ENCODE measurements around the gene CUBN. TPM values are rescaled to one million over a fixed set of nuclear protein-coding genes. Genes with fewer than 3 reads are reported as not detected.

CUBN gene
- polyA plus RNA-seq, 2 of the 4 experiments (the other 2 are of a cell fraction) = 0.08 to 0.28 TPM

DNA sequence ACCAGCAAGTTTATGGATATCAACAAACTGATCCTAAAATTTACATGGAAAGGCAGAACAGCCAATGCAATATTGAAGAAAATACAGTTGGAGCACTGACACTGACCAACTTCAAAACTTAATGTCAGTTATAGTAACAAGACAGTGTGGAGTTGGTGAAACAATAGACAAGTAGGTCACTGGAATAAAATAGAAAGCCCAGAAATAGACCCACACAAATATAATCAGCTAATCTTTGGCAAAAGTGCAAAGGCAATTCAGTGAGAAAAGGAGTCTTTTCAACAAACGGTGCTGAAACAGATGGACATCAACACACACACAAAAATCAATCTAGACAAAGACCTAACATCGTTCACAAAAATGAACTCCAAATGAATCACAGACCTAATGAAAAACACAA, 326.1 kb downstream of the CUBN start:
- ATAC-seq (no peak), FAIRE-seq (peak; percentile 39), DNase-seq (ENCODE audit: low read depth in 1 of 2, low spot score in 1 of 2) (no peak)
- ChIA-PET CTCF (interaction anchor here (1.1 to 1.2 kb wide), 2 partner anchors 11 to 24 kb away, joined by 3 read pairs; no protein-coding TSS in a partner anchor), POLR2A (no interaction called here)
- Histone ChIP-seq H3K4me2 (no peak overlapping the region), H3K9me3 (no peaks in the 10 kb centered on the region), H3K4me1 (no peaks in the 10 kb centered on the region), H3K4me3 (no peak overlapping the region), H3K27ac (no peak overlapping the region)
- TF ChIP-seq ZSCAN20 (CRISPR knock-in tag; IDR thresholded peaks at IDR 0.05) (no peak), ESRRA (IDR thresholded peaks at IDR 0.05; ENCODE audit: borderline replicate concordance, low read length) (no peak), HOXB13 (CRISPR knock-in tag; IDR thresholded peaks at IDR 0.05; ENCODE audit: low read depth) (no peak), HOXB5 (CRISPR knock-in tag; IDR thresholded peaks at IDR 0.05) (no peak), JUNB (IDR thresholded peaks at IDR 0.05) (no peak), MAZ (IDR thresholded peaks at IDR 0.05; ENCODE audit: borderline replicate concordance, low read depth, low read length) (no peak), HEYL (CRISPR knock-in tag; IDR thresholded peaks at IDR 0.05) (no peak), MYC (IDR thresholded peaks at IDR 0.05; ENCODE audit: borderline replicate concordance, low read length) (no peak), KDM1A (IDR thresholded peaks at IDR 0.05; ENCODE audit: low read depth) (no peak), FOSL2 (IDR thresholded peaks at IDR 0.05) (no peak), FOSL2 (CRISPR knock-in tag; IDR thresholded peaks at IDR 0.05) (no peak), RARB (CRISPR knock-in tag; IDR thresholded peaks at IDR 0.05) (no peak), MAFK (IDR thresholded peaks at IDR 0.05; ENCODE audit: partially characterized antibody) (no peak), POLR2AphosphoS2 (conservative IDR thresholded peaks at IDR 0.05; ENCODE audit: low read length) (no peak)
- TF ChIP-seq, protein P1, sequence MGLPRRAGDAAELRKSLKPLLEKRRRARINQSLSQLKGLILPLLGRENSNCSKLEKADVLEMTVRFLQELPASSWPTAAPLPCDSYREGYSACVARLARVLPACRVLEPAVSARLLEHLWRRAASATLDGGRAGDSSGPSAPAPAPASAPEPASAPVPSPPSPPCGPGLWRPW (IDR thresholded peaks at IDR 0.05) = no peak
- WGBS (ENCODE audit: missing lambda C conversion rate) = 92% methylated on average over 2 of the region's 2 CpGs

GRCh38 chr10:16799621-16800020, 330.0 kb downstream of the CUBN start:
- no peaks in the 10 kb centered on the region for H3K9me3 ChIP-seq
- POLR2A ChIA-PET = no interaction called here
- H3K4me3 ChIP-seq = no peak overlapping the region
- no peak for FAIRE-seq
- H3K4me1 ChIP-seq = no peaks in the 10 kb centered on the region
- H3K4me2 ChIP-seq = no peak overlapping the region
- 91% methylated on average over 8 of the region's 8 CpGs for WGBS (ENCODE audit: missing lambda C conversion rate)
- no peak for DNase-seq (ENCODE audit: low read depth in 1 of 2, low spot score in 1 of 2)
- no peak for ATAC-seq
- CTCF ChIA-PET = no interaction called here
- no peak overlapping the region for H3K27ac ChIP-seq
- no peak for TF ChIP-seq NR3C1 (IDR thresholded peaks at IDR 0.05)
- TF ChIP-seq, protein P1 (IDR thresholded peaks at IDR 0.05) = no peak
- no peak for TF ChIP-seq HOXB13 (CRISPR knock-in tag; IDR thresholded peaks at IDR 0.05; ENCODE audit: low read depth)
- TF ChIP-seq BHLHE40 (IDR thresholded peaks at IDR 0.05; ENCODE audit: low read depth, low read length) = no peak
- TF ChIP-seq PBX3 (IDR thresholded peaks at IDR 0.05) = no peak
- no peak for TF ChIP-seq POLR2A (IDR thresholded peaks at IDR 0.05; ENCODE audit: low read length)
- no peak for TF ChIP-seq TFCP2L1 (CRISPR knock-in tag; IDR thresholded peaks at IDR 0.05)
- TF ChIP-seq, protein P2, sequence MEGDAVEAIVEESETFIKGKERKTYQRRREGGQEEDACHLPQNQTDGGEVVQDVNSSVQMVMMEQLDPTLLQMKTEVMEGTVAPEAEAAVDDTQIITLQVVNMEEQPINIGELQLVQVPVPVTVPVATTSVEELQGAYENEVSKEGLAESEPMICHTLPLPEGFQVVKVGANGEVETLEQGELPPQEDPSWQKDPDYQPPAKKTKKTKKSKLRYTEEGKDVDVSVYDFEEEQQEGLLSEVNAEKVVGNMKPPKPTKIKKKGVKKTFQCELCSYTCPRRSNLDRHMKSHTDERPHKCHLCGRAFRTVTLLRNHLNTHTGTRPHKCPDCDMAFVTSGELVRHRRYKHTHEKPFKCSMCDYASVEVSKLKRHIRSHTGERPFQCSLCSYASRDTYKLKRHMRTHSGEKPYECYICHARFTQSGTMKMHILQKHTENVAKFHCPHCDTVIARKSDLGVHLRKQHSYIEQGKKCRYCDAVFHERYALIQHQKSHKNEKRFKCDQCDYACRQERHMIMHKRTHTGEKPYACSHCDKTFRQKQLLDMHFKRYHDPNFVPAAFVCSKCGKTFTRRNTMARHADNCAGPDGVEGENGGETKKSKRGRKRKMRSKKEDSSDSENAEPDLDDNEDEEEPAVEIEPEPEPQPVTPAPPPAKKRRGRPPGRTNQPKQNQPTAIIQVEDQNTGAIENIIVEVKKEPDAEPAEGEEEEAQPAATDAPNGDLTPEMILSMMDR (IDR thresholded peaks at IDR 0.05) = no peak
- TF ChIP-seq MAX (IDR thresholded peaks at IDR 0.05) = no peak

GRCh38 chr10:16798571-16798970, 331.0 kb downstream of the CUBN start:
- ChIA-PET CTCF (no interaction called here), POLR2A (no interaction called here)
- Histone ChIP-seq H3K27ac (no peak overlapping the region), H3K4me1 (no peaks in the 10 kb centered on the region), H3K9me3 (no peaks in the 10 kb centered on the region), H3K4me3 (no peak overlapping the region), H3K4me2 (no peak overlapping the region)
- ATAC-seq (no peak), DNase-seq (ENCODE audit: low read depth in 1 of 2, low spot score in 1 of 2) (no peak), FAIRE-seq (no peak)
- 90% methylated on average over 5 of the region's 5 CpGs for WGBS (ENCODE audit: missing lambda C conversion rate)
- TF ChIP-seq MAFK (IDR thresholded peaks at IDR 0.05; ENCODE audit: partially characterized antibody) = no peak
- no peak for TF ChIP-seq ATOH8 (CRISPR knock-in tag; IDR thresholded peaks at IDR 0.05; ENCODE audit: low read depth)
- TF ChIP-seq CHD4 (IDR thresholded peaks at IDR 0.05; ENCODE audit: borderline replicate concordance) = no peak
- no peak for TF ChIP-seq ZFP36 (IDR thresholded peaks at IDR 0.05; ENCODE audit: borderline replicate concordance, partially characterized antibody)
- TF ChIP-seq KDM1A (IDR thresholded peaks at IDR 0.05; ENCODE audit: low read depth) = no peak
- no peak for TF ChIP-seq HEYL (CRISPR knock-in tag; IDR thresholded peaks at IDR 0.05)
- no peak for TF ChIP-seq HMGXB4 (CRISPR knock-in tag; IDR thresholded peaks at IDR 0.05; ENCODE audit: borderline replicate concordance)
- TF ChIP-seq ZC3H11A (IDR thresholded peaks at IDR 0.05) = no peak
- TF ChIP-seq CHD2 (IDR thresholded peaks at IDR 0.05; ENCODE audit: low read length, partially characterized antibody) = no peak
